ENCODE data around the gene ABCF2. TPM values are rescaled to one million over a fixed set of nuclear protein-coding genes. Genes with fewer than 3 reads are reported as not detected.
A peak's percentile ranks its signal among the peaks of the same experiment; 100 is the strongest.

ABCF2 gene
- total RNA-seq, 1 donor from 2014 or later: 35.8 TPM

DNA sequence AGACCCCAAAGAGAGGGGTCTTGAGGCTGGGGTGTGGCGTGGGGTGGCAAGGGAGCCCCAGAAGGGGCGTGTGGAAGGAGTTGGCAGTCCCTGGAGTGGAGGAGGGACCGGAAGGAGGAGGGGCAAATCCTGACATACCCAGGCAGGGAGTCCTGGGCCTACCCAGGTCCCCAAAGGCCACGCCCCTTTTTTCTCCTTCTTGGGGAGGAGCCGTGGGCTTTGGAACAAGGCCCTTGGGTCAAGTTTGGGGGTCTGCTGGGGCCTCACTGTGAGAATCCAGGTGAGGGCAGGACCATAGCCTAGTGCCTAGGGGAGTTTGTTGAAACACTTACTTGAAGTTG, 22.7 kb upstream of the ABCF2 start:
- no peak for DNase-seq (ENCODE audit: low spot score)
- Mint-ChIP-seq H3K27me3 (ENCODE audit: low read depth) (no peaks in the 10 kb centered on the region), H3K36me3 (ENCODE audit: low read depth) (peaks cover 2% of the 10 kb centered on the region), H3K27ac (ENCODE audit: unreplicated experiment) (peak overlapping the region; percentile 100), H3K4me3 (ENCODE audit: unreplicated experiment) (peak overlapping the region; percentile 99), H3K9me3 (ENCODE audit: low read depth) (no peaks in the 10 kb centered on the region), H3K4me1 (ENCODE audit: low read depth) (peaks cover 64% of the 10 kb centered on the region)
- TF ChIP-seq CTCF (IDR thresholded peaks at IDR 0.05): no peak

DNA sequence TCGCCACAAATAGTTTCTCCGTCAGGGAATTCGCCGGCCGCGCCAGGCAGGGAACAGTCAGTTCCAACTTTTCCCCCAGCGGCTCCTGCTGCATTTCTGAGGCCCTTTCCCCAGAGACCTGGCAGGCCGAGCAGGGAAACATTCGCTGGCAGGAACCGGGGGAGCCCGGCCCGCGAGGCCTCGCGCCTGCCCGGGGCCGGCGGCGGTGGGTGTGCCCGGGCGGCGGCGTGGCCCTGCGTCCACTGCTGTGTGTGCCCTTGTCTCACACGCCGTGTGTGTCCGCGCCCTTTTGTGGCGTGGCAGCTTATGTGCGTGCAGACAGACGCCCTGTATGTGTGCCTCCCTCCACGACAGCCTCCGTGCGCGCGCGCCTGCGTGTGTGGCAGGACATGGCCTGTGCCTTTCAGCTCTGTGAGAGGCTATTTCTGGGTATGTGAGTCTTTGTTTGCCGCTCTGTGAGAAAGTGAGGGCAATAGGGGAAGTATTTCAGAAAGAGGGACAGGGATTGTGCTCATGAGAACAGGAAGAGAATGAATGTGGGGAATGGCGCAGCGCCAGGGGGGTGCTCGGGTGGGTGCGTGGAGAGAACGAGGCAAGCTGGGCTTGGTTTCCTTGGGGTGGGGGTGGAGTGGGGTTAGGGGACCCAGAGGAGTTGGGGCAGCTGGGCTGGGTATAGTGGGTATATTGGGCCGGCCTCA, 22.2 kb upstream of the ABCF2 start:
- H3K27me3 Mint-ChIP-seq (ENCODE audit: low read depth): no peaks in the 10 kb centered on the region
- peak overlapping the region; percentile 99 for H3K4me3 Mint-ChIP-seq (ENCODE audit: unreplicated experiment)
- peak overlapping the region; percentile 100 for H3K27ac Mint-ChIP-seq (ENCODE audit: unreplicated experiment)
- no peak for TF ChIP-seq CTCF (IDR thresholded peaks at IDR 0.05)
- peaks cover 2% of the 10 kb centered on the region for H3K36me3 Mint-ChIP-seq (ENCODE audit: low read depth)
- peaks cover 68% of the 10 kb centered on the region for H3K4me1 Mint-ChIP-seq (ENCODE audit: low read depth)
- no peaks in the 10 kb centered on the region for H3K9me3 Mint-ChIP-seq (ENCODE audit: low read depth)
- no peak for DNase-seq (ENCODE audit: low spot score)

DNA sequence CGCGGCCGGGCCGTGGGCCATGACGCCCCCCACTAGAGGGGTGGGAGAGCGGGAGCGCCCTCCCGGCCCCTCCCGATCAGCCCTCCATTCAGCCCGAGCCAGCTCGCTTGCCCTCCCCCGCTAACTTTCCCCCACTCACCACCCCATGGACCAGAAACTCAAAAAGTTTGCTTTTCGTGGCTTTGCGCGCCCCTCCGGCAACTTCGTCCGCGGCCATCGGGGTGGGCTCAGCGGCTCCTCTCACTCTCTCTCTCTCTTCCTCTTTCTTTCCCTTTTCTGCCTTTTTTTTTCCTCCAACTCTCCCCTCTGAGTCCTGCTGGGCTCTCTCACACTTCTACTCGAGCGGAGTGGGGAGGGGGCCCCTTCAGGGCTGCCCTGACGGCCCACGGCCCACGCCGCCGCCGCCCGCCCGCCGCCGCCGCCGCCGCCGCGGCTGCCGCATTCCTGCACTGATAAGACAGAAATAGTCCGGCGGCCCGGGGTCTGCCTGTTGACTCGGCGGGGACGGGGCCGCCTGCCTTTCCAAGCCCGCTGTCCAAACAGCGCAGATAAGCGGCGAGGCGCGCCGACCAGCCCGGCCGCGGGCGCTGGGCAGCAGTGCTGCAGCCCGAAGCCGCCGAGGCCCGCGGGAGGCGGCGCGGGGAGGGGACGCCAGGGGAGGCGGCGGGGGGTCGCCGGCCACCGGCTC, 21.5 kb upstream of the ABCF2 start, which contains the start of gene SMARCD3:
Gene SMARCD3 (minus strand): TSS at position 349 of the 688 bp plus-strand sequence. CDS start 132 bp downstream, at position 217.
- H3K36me3 Mint-ChIP-seq (ENCODE audit: low read depth): peaks cover 2% of the 10 kb centered on the region
- H3K4me3 Mint-ChIP-seq (ENCODE audit: unreplicated experiment): peak within 1 kb of the TSS; percentile 99

GRCh38 chr7:151247611-151248345, 20.8 kb upstream of the ABCF2 start:
- Mint-ChIP-seq H3K9me3 (ENCODE audit: low read depth) (no peaks in the 10 kb centered on the region), H3K27ac (ENCODE audit: unreplicated experiment) (peak overlapping the region; percentile 100), H3K27me3 (ENCODE audit: low read depth) (no peaks in the 10 kb centered on the region), H3K4me1 (ENCODE audit: low read depth) (peaks cover 71% of the 10 kb centered on the region), H3K4me3 (ENCODE audit: unreplicated experiment) (peak overlapping the region; percentile 99), H3K36me3 (ENCODE audit: low read depth) (peaks cover 3% of the 10 kb centered on the region)
- no peak for DNase-seq (ENCODE audit: low spot score)
- TF ChIP-seq CTCF (IDR thresholded peaks at IDR 0.05): peak; percentile 17

More for the DNA sequence above, 21.5 kb upstream of the ABCF2 start, which contains the start of gene SMARCD3:
- Mint-ChIP-seq H3K27ac (ENCODE audit: unreplicated experiment) (peak within 1 kb of the TSS; percentile 100), H3K27me3 (ENCODE audit: low read depth) (no peaks in the 10 kb centered on the region), H3K9me3 (ENCODE audit: low read depth) (no peaks in the 10 kb centered on the region), H3K4me1 (ENCODE audit: low read depth) (peaks cover 74% of the 10 kb centered on the region)
- no peak for TF ChIP-seq CTCF (IDR thresholded peaks at IDR 0.05)
- no peak for DNase-seq (ENCODE audit: low spot score)

All from chondrocyte (in vitro differentiated cells).